ENCODE results near the gene ST3GAL2.
"Not testable (repeated sequence)": the region's sequence is repeated elsewhere in the genome, so short reads cannot be mapped to it uniquely, and the experiment has no call there.

ST3GAL2 gene

DNA sequence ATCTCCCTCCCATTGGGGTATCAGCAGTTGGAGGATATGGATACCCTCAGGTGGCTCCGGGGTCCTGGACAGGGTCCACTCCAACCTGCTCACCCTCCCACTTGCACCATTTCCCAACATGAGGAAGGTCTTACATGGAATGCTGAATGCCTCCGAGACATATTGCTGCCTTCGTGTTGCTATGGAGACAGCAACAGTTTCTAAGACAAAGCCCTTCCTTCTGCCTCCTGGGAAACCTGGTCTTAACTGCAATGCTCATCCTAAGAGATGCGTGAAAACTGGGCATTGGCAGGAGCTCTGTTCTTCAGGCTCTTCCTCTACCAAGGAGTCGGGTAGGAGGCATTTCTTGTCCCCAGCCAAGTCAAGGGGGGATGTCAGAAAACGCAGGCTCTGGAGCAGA is 45.2 kb downstream of the ST3GAL2 start:
- H3K4me3 ChIP-seq (ENCODE audit: low read length), result no peak overlapping the region
- no peak for DNase-seq (ENCODE audit: low read depth, low spot score)

DNA sequence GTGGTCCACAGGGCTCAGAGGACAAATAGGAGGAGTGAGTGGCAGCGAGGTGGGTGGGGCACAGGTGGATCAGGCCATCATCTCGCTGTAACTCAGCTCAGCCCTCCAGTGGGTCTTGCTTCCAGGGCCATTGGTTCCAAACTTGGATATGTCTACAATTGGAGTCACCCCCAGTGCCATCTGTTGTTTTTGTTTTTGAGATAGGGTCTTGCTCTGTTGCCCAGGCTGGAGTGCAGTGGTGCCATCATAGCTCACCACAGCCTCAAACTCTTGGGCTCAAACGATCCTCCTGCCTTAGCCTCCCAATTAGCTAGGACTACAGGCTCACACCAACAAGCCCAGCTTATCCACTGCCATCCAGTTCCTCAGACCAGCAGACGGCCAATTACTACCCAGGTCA is 46.3 kb downstream of the ST3GAL2 start:
- DNase-seq (ENCODE audit: low read depth, low spot score), result no peak
- H3K4me3 ChIP-seq (ENCODE audit: low read length), result no peak overlapping the region

DNA sequence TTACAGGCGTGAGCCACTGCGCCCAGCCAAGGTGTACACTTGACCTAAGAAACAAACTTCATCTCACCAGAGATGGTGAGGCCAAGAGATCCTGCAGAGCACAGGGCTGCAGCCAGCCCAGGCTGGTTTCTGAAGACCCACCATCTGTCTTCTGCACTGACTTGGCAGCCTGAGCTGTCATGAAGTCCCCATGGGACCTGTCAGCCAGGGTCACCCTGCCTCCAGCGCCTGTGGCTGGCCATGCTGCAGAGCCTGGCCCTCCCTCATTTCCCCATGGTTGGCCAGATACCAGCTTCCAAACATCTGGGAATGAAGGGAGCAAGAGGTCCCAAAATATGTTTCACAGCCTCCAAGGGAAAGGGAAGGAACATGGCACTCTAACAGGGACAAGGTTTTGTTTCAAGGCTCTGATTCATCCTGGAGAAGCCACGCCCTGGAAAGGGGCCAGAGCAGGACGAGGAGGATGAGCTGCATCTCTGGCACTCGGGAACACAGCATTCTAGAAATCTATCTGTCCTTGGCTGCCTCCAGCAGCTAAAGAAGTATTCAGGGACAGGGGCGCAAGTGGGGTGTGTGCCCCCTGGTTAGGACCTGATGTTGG is 46.9 kb downstream of the ST3GAL2 start:
- H3K4me3 ChIP-seq (ENCODE audit: low read length), result no peak overlapping the region
- DNase-seq (ENCODE audit: low read depth, low spot score), result no peak

DNA sequence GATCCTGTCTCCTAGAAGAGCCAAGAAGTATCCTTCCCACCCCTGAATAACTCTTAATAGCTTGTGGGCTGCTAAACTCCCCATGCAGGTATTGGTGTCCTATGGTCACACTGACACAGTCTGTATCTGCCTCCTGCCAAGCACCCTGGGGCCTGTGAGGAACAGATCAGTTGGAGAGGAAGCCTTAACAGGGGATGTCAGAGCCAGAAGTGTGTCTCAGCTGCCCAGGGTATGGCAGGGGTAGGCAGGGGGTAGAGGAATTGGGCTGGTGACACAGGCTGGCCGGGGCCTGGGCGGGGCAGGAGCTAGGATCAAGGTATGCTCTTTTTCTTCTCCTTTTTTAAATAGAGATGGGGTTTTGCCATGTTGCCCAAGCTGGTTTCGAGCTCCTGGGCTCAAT is 47.5 kb downstream of the ST3GAL2 start:
- no peak overlapping the region for H3K4me3 ChIP-seq (ENCODE audit: low read length)
- no peak for DNase-seq (ENCODE audit: low read depth, low spot score)

DNA sequence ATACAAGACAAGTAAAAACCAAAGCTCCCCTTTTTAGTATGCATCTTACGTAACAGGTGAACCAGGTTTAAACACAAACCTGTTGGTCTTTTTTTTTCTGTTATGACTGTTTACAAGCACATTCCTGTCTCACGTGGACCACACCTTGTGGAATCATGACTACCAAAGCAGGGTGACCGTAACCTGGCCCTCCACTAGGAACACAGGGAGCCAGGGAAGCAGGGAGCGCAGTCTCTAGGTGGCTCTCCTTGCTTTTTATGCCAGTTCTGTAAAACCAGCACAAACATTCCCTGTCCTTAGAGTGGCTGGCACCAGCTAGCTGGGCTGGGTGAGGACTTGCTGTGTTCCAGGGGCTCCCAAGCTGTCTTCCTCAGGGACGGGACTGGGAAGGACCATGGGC is 48.1 kb downstream of the ST3GAL2 start:
- H3K4me3 ChIP-seq (ENCODE audit: low read length), result no peak overlapping the region
- DNase-seq (ENCODE audit: low read depth, low spot score), result no peak

DNA sequence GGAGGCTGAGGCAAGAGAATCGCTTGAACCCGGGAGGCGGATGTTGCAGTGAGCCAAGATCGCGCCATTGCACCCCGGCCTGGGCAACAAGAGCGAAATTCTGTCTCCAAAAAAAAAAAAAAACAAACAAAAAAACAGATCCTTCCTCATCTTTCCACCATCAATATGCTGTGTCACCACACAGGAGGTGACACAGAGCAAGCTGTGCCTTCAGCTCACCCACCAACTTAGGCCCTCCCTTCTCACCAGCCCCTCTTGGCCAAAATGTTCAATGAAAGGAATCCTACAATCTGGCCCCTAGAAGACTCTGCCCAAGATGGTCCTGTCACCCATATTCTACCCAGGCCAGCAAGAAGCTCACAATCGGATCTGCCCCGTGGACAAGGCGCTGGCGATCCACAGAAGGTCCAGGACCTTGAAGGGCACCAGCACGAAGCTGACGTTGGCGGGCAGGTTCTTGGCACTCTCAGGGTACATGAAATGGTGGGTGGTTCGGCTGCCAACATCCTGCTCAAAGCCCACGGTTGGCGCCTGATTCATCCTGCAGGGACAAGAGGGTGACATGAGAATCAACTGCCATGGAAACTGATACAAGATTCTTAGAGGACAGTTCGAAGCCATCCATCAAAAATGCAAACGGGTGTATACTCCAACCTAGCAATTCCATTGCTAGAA is 50.8 kb downstream of the ST3GAL2 start:
- no peak overlapping the region for H3K4me3 ChIP-seq (ENCODE audit: low read length)
- DNase-seq (ENCODE audit: low read depth, low spot score), result no peak

DNA sequence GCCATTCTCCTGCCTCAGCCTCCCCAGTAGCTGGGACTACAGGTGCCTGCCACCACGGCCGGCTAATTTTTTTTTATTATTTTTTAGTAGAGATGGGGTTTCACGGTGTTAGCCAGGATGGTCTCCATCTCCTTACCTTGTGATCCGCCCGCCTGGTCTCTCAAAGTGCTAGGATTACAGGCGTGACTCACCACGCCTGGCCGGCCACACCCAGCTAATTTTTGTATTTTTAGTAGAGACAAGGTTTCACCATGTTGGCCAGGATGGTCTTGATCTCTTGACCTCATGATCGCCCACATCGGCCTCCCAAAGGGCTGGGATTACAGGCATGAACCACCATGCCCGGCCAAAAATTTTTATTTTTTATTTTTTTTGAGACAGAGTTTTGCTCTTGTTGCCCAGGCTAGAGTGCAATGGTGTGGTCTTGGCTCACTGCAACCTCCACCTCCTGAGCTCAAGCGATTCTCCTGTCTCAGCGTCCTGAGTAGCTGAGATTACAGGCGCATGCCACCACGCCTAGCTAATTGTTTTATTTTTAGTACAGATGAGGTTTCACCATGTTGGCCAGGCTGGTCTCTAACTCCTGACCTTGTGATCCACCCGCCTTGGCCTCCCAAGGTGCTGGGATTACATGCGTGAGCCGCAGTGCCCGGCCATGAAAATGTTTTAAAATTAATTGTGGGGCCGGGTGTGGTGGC is 52.5 kb downstream of the ST3GAL2 start:
- DNase-seq (ENCODE audit: low read depth, low spot score); H3K4me3 ChIP-seq (ENCODE audit: low read length): not testable (repeated sequence)

DNA sequence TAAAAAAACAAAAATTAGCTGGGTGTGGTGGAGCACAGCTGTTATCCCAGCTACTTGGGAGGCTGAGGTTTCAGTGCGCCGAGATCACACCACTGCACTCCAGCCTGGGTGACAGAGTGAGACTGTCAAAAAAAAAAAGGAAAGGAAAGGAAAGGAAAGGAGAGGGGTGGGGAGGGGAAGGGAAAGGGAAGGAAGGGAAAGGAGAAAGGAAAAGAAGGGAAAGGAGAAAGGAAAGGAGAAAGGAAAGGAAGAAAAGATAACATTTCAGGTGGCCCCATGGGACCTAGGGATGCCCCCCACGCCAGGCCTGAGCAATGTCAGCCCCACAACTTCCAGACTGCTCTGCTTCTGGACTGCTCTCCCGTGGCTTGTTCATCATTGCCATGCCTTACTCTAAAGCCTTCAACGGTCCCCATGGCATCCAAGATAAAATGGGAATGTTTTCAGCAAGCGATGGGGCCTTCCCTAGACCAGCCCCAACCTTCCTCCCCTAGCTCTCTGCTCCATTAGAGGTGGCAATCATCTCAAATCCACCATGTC is 55.4 kb downstream of the ST3GAL2 start:
- DNase-seq (ENCODE audit: low read depth, low spot score), result no peak
- H3K4me3 ChIP-seq (ENCODE audit: low read length), result no peak overlapping the region

DNA sequence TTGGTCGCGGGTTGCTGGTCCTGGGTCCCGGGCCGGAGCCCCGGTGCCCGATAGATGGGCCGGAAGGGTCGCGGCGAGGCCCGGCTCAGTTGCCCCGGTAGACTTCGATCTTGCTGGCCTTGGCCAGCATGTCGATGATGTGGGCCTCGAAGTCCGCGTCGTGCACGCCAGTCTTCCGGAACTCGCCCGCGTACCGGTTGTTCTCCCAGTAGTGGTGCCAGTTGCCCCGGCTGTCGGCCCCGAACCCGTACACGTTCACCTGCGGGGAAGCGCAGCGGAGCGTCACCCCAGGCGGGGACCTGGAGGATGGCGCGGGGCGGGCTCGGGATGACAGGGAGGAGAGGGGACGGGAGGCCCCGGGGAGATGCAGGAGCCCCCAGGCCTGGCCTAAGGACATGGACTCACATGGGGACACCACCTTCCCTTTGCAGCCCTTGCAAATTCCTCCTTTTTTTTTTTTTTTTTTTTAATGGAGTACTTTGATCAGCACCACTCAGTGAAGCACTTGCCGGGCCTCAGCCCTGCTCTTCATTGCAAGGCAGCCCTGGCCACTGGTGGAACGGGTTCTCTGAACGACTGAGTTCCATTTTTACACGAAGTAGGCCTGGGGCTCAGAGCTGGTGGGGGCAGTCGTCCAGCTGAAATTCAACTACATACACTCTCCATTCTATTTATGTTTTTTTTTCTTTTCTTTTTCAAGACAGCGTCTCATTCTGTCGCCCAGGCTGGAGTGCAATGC is 57.1 kb downstream of the ST3GAL2 start:
- DNase-seq (ENCODE audit: low read depth, low spot score), result no peak
- peak overlapping the region; percentile 93 for H3K4me3 ChIP-seq (ENCODE audit: low read length)

DNA sequence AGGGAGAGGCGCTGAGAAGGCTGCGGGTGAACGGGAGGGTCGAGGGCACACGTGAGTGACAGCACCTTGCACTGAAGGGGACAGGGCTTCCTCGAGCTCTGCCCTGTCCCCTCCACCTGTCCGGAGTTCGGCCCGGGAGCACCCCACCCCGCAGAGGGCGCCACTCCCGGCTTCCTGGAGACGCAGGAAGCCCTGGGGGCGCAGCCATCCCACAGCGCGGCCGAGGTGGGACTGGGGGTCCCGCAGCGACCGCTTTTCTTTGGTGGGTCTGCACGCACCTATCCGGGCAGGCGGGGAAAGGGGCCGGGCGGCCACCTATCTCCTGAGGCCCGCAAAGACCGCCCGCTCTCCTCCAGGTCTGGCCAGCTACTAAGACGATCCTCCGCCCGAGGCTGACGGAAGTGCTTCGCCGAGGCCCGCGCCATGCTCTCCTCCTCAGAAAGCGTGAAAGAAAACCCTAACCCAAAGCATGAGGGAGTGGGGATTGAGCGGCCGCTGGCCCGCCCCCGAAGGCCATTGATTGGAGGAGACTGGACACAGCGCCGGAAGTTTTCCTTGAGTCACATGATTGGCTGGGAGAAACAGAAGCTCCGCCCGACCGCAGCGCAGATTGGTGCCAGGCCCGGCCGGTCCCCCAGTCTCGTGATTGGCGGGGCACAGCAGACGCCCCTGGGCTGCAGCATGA is 57.8 kb downstream of the ST3GAL2 start:
- DNase-seq (ENCODE audit: low read depth, low spot score), result peak; percentile 98
- peak overlapping the region; percentile 93 for H3K4me3 ChIP-seq (ENCODE audit: low read length)

DNA sequence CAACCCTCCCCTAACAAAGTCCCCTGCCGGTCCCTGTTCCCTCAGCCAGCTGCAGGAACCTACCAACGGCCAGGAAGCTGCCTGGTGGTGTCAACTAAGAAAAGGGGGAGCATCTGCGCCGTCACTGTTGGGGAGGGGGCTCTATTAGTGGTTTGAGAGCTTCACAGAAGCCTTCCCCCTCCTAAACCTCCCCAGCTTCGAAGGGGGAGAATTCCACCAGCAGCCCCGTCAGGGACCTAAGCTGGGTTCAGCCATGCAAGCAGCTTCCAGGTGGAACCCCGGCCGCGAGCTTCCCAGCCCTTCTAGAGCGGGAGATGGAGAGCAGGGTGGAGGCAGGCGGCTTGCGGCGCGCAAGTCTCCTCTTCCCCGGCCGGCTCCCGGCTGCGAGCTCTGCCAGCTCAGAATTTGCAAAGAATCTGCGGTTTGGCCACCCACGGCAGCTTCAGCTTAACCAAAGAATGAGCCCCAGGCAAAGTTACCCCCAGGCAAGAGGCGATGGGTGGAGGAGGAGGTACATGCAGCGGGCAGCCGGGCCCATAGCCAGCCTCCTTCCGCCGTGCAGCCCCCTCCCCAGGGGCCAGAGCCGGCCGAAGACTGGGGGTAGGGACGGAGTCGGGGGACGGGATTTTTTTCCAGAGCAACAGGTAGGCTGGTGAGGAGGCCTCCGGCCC is 58.5 kb downstream of the ST3GAL2 start:
- peak; percentile 63 for DNase-seq (ENCODE audit: low read depth, low spot score)
- H3K4me3 ChIP-seq (ENCODE audit: low read length), result peak overlapping the region; percentile 93

DNA sequence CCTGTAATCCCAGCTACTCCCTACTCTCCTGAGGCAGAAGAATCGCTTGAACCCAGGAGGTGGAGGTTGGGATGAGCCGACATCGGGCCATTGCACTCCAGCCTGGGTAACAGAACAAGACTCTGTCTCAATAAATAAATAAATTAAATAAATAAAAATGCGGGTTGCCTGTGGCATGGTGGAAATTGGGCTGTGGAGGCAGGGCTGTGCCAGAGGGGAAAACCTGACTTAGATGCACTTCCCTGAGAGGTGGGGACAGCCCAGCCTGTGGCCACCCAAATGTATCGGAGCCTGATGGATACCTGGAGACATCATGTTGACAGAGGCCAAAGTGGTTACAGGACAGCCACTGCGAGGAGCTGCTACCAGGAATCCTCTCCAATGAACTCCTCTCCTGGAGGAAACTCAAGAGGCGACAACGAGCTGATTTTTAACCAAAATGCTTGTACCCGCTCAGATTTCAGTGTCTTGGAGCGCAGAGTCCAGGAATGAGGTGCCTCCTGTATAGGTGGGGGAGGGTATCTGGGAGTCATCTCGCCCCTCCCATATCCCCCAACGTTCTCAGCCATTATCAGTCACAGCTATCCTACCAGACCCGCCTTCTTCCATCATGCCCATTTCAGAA is 59.9 kb downstream of the ST3GAL2 start:
- no peak for DNase-seq (ENCODE audit: low read depth, low spot score)
- no peak overlapping the region for H3K4me3 ChIP-seq (ENCODE audit: low read length)

DNA sequence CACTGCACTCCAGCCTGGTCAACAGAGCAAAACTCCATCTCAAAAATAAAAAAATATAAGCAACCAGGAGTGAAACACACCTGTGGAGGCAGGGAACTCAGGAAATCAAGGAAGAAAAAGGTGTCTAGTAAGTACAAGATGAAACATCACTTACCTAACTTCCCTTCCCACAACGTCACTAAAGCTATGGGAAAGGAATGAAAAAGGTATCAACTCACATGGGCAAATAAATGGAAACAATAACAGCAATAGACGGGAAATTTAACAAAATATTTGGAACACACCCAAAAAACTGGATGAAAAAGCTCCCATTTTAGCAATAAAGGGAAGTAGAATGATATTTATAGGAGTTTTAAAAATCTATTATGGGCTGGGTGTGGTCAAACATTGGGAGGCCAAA is 61.1 kb downstream of the ST3GAL2 start:
- no peak overlapping the region for H3K4me3 ChIP-seq (ENCODE audit: low read length)
- no peak for DNase-seq (ENCODE audit: low read depth, low spot score)

DNA sequence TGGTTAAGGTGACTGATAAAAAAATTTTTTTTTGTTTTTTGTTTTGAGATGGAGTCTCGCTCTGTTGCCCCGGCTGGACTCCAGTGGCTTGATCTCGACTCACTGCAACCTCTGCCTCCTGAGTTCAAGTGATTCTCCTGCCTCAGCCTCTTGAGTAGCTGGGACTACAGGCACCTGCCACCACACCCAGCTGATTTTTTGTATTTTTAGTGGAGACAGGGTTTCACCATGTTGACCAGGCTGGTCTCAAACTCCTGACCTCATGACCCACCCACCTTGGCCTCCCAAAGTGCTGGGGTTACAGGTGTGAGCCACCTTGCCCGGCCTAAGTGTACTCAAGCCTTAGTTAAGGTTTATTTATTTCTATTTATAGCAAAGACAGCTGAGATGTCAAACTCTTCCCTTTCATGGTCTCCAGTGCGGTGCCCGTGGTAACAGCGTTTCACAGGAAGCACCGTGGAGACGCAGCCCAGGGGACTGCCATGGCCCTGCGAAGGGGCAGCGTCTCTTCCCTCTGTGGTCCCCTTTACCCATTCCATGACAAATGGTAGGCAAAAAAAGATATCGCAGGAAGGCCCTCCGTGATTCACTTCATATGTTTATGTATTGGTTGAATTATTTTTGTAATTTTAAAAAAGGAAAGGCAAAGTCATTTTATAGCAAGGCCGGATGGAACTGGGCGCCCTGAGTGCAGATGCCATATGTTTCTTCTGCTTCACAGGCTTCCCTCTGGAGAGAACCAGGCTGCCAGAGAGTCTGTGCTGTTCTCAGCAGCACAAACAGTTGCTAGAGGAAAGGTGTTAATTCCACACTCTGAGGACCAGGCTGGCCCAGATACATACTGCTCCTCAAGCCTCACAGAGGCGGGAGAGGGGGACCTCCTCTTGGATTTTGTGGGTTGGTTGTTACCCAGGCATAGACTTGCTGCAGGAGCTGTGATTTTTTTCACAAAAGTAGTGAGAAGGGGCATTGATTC is 63.0 kb downstream of the ST3GAL2 start:
- H3K4me3 ChIP-seq (ENCODE audit: low read length), result no peak overlapping the region
- DNase-seq (ENCODE audit: low read depth, low spot score), result no peak

DNA sequence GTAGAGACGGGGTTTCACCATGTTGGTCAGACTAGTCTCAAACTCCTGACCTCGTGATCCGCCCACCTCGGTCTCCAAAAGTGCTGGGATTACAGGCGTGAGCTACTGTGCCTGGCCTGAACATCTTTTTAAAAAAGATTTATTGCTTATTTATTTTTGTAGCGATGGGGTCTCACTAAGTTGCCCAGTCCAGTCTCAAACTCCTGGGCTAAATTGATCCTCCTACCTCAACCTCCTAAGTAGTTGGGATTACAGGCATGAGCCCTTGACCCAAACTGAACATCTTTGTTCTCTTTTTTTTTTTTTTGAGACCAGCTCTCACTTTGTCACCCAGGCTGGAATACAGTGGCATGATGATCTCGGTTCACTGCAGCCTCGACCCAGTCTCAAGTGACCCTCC is 64.7 kb downstream of the ST3GAL2 start:
- DNase-seq (ENCODE audit: low read depth, low spot score), result no peak
- no peak overlapping the region for H3K4me3 ChIP-seq (ENCODE audit: low read length)

DNA sequence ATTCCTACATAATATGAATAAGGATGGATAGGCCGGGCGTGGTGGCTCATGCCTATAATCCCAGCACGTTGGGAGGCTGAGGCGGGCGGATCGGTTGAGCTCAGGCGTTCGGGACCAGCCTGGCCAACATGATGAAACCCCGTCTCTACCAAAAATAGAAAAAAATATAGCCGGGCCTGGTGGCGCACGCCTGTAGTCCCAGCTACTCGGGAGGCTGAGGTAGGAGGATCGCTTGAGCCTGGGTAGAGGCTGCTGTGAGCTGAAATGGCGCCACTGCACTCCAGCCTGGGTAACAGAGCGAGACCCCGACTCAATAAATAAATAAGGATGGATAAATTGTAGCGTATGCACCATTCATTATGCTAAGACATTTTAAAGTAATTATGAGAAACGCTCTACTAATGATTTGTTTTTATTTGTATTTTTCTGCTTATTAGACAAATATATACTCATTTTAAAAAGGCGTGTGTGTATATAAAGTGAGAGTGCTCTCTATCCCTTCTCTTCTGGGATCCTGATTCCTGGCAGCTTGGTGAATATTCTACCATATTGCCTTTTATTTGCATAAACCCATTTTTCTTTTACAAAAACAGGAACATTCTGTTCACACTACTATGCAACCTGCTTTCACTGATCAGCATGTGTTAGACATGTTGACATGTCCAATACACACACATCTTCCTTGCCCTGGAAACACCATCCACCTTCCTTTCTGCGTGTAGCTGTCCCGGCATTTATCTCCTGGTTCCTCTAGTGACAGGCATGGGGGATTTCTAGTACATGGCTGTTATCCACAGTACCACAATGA is 65.8 kb downstream of the ST3GAL2 start:
- no peak for DNase-seq (ENCODE audit: low read depth, low spot score)
- H3K4me3 ChIP-seq (ENCODE audit: low read length), result no peak overlapping the region
